HUES6 (cell line): ENCODE data around the gene OR51B2.
"Not testable (repeated sequence)": the region's sequence is repeated elsewhere in the genome, so short reads cannot be mapped to it uniquely, and the experiment has no call there.

Experiments
- H3K27ac ChIP-seq: 2 replicates; pipeline ENCODE4 v1.7.0; 2013; ENCODE audit warnings: low read depth, mild to moderate bottlenecking, low read length, inconsistent platforms
- H3K27me3 ChIP-seq: 2 replicates; pipeline ENCODE4 v1.6.1; 2013; ENCODE audit warnings: low read length; ENCODE audit not compliant: control insufficient read depth, insufficient read depth
- H3K36me3 ChIP-seq: 2 replicates; pipeline ENCODE4 v1.6.1; 2013; ENCODE audit warnings: low read length; ENCODE audit not compliant: control insufficient read depth, insufficient read depth
- H3K4me1 ChIP-seq: 2 replicates; pipeline ENCODE4 v1.6.1; 2013; ENCODE audit warnings: low read length; ENCODE audit not compliant: control insufficient read depth, insufficient read depth
- H3K4me3 ChIP-seq: 2 replicates; pipeline ENCODE4 v1.5.1; 2013; ENCODE audit warnings: low read depth, low read length
- H3K9ac ChIP-seq: one replicate; pipeline ENCODE4 v1.6.1; 2013; ENCODE audit warnings: mild to moderate bottlenecking, low read length
- H3K9me3 ChIP-seq: 2 replicates; pipeline ENCODE4 v1.6.1; 2013; ENCODE audit warnings: low read depth, low read length; ENCODE audit not compliant: control insufficient read depth, insufficient read depth

OR51B2 gene

GRCh38 chr11:5349550-5349949, 25.5 kb upstream of the OR51B2 start:
- no peak overlapping the region for H3K9ac ChIP-seq
- H3K4me3 ChIP-seq, result no peak overlapping the region
- H3K9me3 ChIP-seq, result no peaks in the 10 kb centered on the region
- H3K27ac ChIP-seq, result no peak overlapping the region
- no peaks in the 10 kb centered on the region for H3K27me3 ChIP-seq
- peaks cover 12% of the 10 kb centered on the region for H3K4me1 ChIP-seq
- H3K36me3 ChIP-seq, result no peaks in the 10 kb centered on the region

GRCh38 chr11:5348551-5349194, 24.6 kb upstream of the OR51B2 start:
- Histone ChIP-seq H3K9me3 (no peaks in the 10 kb centered on the region), H3K4me1 (peaks cover 16% of the 10 kb centered on the region), H3K27me3 (no peaks in the 10 kb centered on the region), H3K36me3 (no peaks in the 10 kb centered on the region), H3K4me3 (no peak overlapping the region; the same call in 1 of the 2 replicates), H3K9ac (no peak overlapping the region), H3K27ac (no peak overlapping the region)

GRCh38 chr11:5345831-5346230, 21.7 kb upstream of the OR51B2 start:
- H3K36me3 ChIP-seq, result no peaks in the 10 kb centered on the region

GRCh38 chr11:5343474-5344335, 19.6 kb upstream of the OR51B2 start, which contains the start of gene OR51B5:
Gene OR51B5 (minus strand): TSS chr11:5343524. CDS start chr11:5343524, 0 bp downstream.
- Histone ChIP-seq H3K4me3 (no peak within 1 kb of the TSS), H3K9ac (no peak within 1 kb of the TSS), H3K27me3 (no peaks in the 10 kb centered on the region)

More at GRCh38 chr11:5345831-5346230, 21.7 kb upstream of the OR51B2 start:
- Histone ChIP-seq H3K27me3 (no peaks in the 10 kb centered on the region), H3K9me3 (no peaks in the 10 kb centered on the region), H3K27ac (no peak overlapping the region), H3K9ac (no peak overlapping the region), H3K4me3 (no peak overlapping the region), H3K4me1 (peaks cover 17% of the 10 kb centered on the region)

GRCh38 chr11:5339771-5340322, 15.8 kb upstream of the OR51B2 start:
- Histone ChIP-seq H3K9me3 (no peaks in the 10 kb centered on the region), H3K36me3 (no peaks in the 10 kb centered on the region), H3K4me1 (peaks cover 5% of the 10 kb centered on the region; the same call in 1 of the 2 replicates), H3K4me3 (no peak overlapping the region), H3K27ac (no peak overlapping the region), H3K9ac (no peak overlapping the region), H3K27me3 (no peaks in the 10 kb centered on the region)

More at GRCh38 chr11:5343474-5344335, 19.6 kb upstream of the OR51B2 start, which contains the start of gene OR51B5:
- no peak within 1 kb of the TSS for H3K27ac ChIP-seq
- no peaks in the 10 kb centered on the region for H3K9me3 ChIP-seq
- no peaks in the 10 kb centered on the region for H3K36me3 ChIP-seq
- peaks cover 11% of the 10 kb centered on the region for H3K4me1 ChIP-seq

GRCh38 chr11:5337253-5337652, 13.2 kb upstream of the OR51B2 start:
- not testable (repeated sequence) for H3K36me3 ChIP-seq, H3K9me3 ChIP-seq, H3K27ac ChIP-seq, H3K4me1 ChIP-seq, H3K4me3 ChIP-seq, H3K27me3 ChIP-seq, H3K9ac ChIP-seq

GRCh38 chr11:5336331-5336730, 12.2 kb upstream of the OR51B2 start:
- no peak overlapping the region for H3K4me3 ChIP-seq
- no peaks in the 10 kb centered on the region for H3K36me3 ChIP-seq
- no peaks in the 10 kb centered on the region for H3K4me1 ChIP-seq
- no peak overlapping the region for H3K9ac ChIP-seq
- no peak overlapping the region for H3K27ac ChIP-seq
- no peaks in the 10 kb centered on the region for H3K27me3 ChIP-seq
- H3K9me3 ChIP-seq, result no peaks in the 10 kb centered on the region

- Histone ChIP-seq H3K4me1 (no peaks in the 10 kb centered on the region), H3K27ac (no peak overlapping the region), H3K27me3 (no peaks in the 10 kb centered on the region), H3K9me3 (no peaks in the 10 kb centered on the region), H3K4me3 (no peak overlapping the region), H3K9ac (no peak overlapping the region), H3K36me3 (no peaks in the 10 kb centered on the region)
Observed at GRCh38 chr11:5335170-5335569, 11.1 kb upstream of the OR51B2 start.

GRCh38 chr11:5317292-5317691, 6.8 kb downstream of the OR51B2 start:
- Histone ChIP-seq H3K4me1 (no peaks in the 10 kb centered on the region), H3K36me3 (no peaks in the 10 kb centered on the region), H3K27ac (no peak overlapping the region), H3K9ac (no peak overlapping the region), H3K27me3 (no peaks in the 10 kb centered on the region), H3K4me3 (no peak overlapping the region), H3K9me3 (no peaks in the 10 kb centered on the region)

GRCh38 chr11:5313326-5314023, 10.6 kb downstream of the OR51B2 start:
- not testable (repeated sequence) for H3K9ac ChIP-seq, H3K4me1 ChIP-seq, H3K36me3 ChIP-seq, H3K4me3 ChIP-seq, H3K27me3 ChIP-seq, H3K9me3 ChIP-seq, H3K27ac ChIP-seq
